Vagina (tissue), 2 donors: ENCODE measurements around the gene SEZ6L. TPM values are rescaled to one million over a fixed set of nuclear protein-coding genes. Genes with fewer than 3 reads are reported as not detected.

Source experiments
- DNase-seq, 2 donors: peaks; one replicate each; pipeline ENCODE4 v3.0.0-alpha.2; 2017; ENCODE audit errors: extremely low spot score in 2 of 2
- H3K27ac ChIP-seq: fragments of 200-600 bp; sonication (generic); one replicate; pipeline ENCODE4 v1.5.1; 2019
- H3K27me3 ChIP-seq: fragments of 200-600 bp; sonication (generic); one replicate; pipeline ENCODE4 v1.5.1; 2019
- H3K36me3 ChIP-seq, 2 donors: fragments of 200-600 bp; sonication (generic); one replicate each; pipeline ENCODE4 v1.5.1; 2017 to 2019
- H3K4me1 ChIP-seq: fragments of 200-600 bp; sonication (generic); one replicate; pipeline ENCODE4 v1.5.1; 2019
- H3K4me3 ChIP-seq, 2 donors: fragments of 200-600 bp; sonication (generic); 1 replicate in 1 of 2; 2 replicates in 1 of 2; pipeline ENCODE4 v1.5.1; 2016 to 2019
- H3K9me3 ChIP-seq: fragments of 200-600 bp; sonication (generic); one replicate; pipeline ENCODE4 v1.5.1; 2019
- CTCF ChIP-seq, 3 experiments: fragments of 450-650 bp in 2 of 3; fragments of 200-600 bp in 1 of 3; sonication (generic) in 1 of 3; IDR thresholded peaks; one replicate each; pipeline ENCODE4 v1.5.1; 2017 to 2019; ENCODE audit warnings: antibody characterized with exemption in 3 of 3, mild to moderate bottlenecking in 2 of 3, moderate library complexity in 2 of 3
- POLR2A ChIP-seq, 2 donors: fragments of 450-650 bp; IDR thresholded peaks; one replicate each; pipeline ENCODE4 v1.6.1; 2017; ENCODE audit warnings: antibody characterized with exemption in 2 of 2, mild to moderate bottlenecking in 2 of 2, moderate library complexity in 2 of 2
- POLR2AphosphoS5 ChIP-seq, 2 donors: sonication (generic); formaldehyde crosslinking; IDR thresholded peaks; one replicate each; pipeline ENCODE4 v1.9.0; 2017; ENCODE audit warnings: antibody characterized with exemption in 2 of 2, mild to moderate bottlenecking in 2 of 2, low read depth in 1 of 2; ENCODE audit not compliant: insufficient read depth in 1 of 2
- intact Hi-C: fragments of 100-400 bp; cut with DNase I; formaldehyde crosslinking; loops from one replicate; pipeline ENCODE4 v1.15.1; 2023
- total RNA-seq: library from RNA; depleted of rRNA; stranded (reverse); fragments of >200 nt; gene quantifications from one replicate; pipeline ENCODE4 v1.2.3, GENCODE V29; 2016

The SEZ6L gene
- total RNA-seq, 1 donor from 2014 or later = 1.2 TPM

- Histone ChIP-seq H3K4me1 (no peaks in the 10 kb centered on the region), H3K36me3 (no peaks in the 10 kb centered on the region), H3K4me3 (no peak overlapping the region), H3K27me3 (no peaks in the 10 kb centered on the region), H3K27ac (no peak overlapping the region), H3K9me3 (no peaks in the 10 kb centered on the region)
- DNase-seq = no peak
- intact Hi-C loops = no loop called here
- TF ChIP-seq POLR2A (IDR thresholded peaks at IDR 0.05) (no peak), POLR2AphosphoS5 (IDR thresholded peaks at IDR 0.05; ENCODE audit: insufficient read depth in 1 of 2, low read depth in 1 of 2) (no peak), CTCF (IDR thresholded peaks at IDR 0.05) (no peak)
Measured at GRCh38 chr22:26323013-26323412, 153.8 kb downstream of the SEZ6L start.

DNA sequence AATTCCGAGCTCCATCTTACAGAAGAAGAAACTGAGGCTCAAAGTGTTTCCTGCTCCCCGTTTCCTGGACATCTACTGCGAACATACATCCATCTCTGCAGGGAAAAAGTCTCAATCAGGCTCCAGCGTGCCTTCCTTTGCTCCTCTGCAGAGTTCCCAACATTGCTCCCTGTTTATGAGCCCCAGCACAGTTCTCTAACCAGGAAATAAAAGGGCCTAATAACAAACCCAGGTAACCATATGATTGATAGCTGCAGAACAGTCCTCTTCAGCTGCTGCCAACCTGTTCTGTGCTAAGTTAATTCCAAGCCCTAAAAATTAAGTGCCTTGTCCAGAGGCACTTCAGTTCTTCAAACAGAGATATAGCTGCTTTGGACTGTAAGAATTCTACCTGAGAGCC lies 154.9 kb downstream of the SEZ6L start:
- H3K27ac ChIP-seq = no peak overlapping the region
- no peaks in the 10 kb centered on the region for H3K9me3 ChIP-seq
- H3K4me1 ChIP-seq = no peaks in the 10 kb centered on the region
- H3K27me3 ChIP-seq = no peaks in the 10 kb centered on the region
- TF ChIP-seq POLR2AphosphoS5 (IDR thresholded peaks at IDR 0.05; ENCODE audit: insufficient read depth in 1 of 2, low read depth in 1 of 2) (no peak), CTCF (IDR thresholded peaks at IDR 0.05) (no peak), POLR2A (IDR thresholded peaks at IDR 0.05) (no peak)
- no peaks in the 10 kb centered on the region for H3K36me3 ChIP-seq
- intact Hi-C loops = no loop called here
- DNase-seq = no peak
- no peak overlapping the region for H3K4me3 ChIP-seq

DNA sequence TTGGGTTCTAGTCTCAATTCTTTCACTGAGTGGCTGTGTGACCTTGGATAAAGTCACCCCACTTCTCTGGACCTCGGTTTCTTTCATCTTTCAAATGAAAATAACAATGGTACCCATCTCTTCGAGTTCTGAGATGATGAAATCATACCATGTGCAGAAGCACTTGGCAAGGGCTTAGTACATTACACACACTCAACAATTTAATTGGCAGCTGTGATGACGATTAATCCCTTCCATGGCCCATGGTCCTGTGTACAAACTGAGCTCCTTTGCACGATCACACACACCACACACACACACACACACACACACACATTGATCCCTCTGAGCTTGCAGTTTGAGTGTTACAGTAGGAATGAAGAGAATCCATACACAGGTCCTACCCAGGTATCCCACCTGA lies 156.4 kb downstream of the SEZ6L start:
- intact Hi-C loops = no loop called here
- Histone ChIP-seq H3K27me3 (no peaks in the 10 kb centered on the region), H3K4me3 (no peak overlapping the region), H3K27ac (no peak overlapping the region), H3K36me3 (no peaks in the 10 kb centered on the region), H3K9me3 (no peaks in the 10 kb centered on the region), H3K4me1 (no peaks in the 10 kb centered on the region)
- TF ChIP-seq CTCF (IDR thresholded peaks at IDR 0.05) (no peak), POLR2AphosphoS5 (IDR thresholded peaks at IDR 0.05; ENCODE audit: insufficient read depth in 1 of 2, low read depth in 1 of 2) (no peak), POLR2A (IDR thresholded peaks at IDR 0.05) (no peak)
- no peak for DNase-seq

DNA sequence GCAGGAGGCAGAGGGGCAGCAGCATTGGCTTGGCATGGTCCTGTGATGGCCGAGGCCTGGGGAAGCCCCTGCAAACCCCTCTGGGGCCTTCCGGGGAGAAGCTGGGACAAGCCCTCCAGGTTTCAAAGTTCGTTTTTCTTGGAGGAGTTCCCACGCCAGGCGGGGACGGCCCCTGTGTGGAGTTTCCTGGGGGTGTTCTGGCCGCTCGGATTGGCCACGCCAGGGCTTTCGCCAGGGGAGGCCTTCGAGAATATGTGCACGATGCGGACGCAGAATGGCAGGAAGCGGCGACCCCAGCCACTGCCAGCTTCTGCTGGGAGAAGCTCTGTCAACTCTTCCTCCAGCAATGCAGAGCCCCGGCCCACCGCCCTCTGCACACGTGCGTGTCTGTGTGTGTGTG lies 157.5 kb downstream of the SEZ6L start:
- H3K27me3 ChIP-seq = no peaks in the 10 kb centered on the region
- H3K27ac ChIP-seq = no peak overlapping the region
- no peak for DNase-seq
- no peaks in the 10 kb centered on the region for H3K36me3 ChIP-seq
- H3K4me1 ChIP-seq = no peaks in the 10 kb centered on the region
- intact Hi-C loops = no loop called here
- H3K4me3 ChIP-seq = no peak overlapping the region
- TF ChIP-seq POLR2A (IDR thresholded peaks at IDR 0.05) (no peak), POLR2AphosphoS5 (IDR thresholded peaks at IDR 0.05; ENCODE audit: insufficient read depth in 1 of 2, low read depth in 1 of 2) (no peak), CTCF (IDR thresholded peaks at IDR 0.05) (no peak)
- H3K9me3 ChIP-seq = no peaks in the 10 kb centered on the region

- TF ChIP-seq POLR2AphosphoS5 (IDR thresholded peaks at IDR 0.05; ENCODE audit: insufficient read depth in 1 of 2, low read depth in 1 of 2) (no peak), POLR2A (IDR thresholded peaks at IDR 0.05) (no peak), CTCF (IDR thresholded peaks at IDR 0.05) (no peak)
- no peaks in the 10 kb centered on the region for H3K4me1 ChIP-seq
- intact Hi-C loops = no loop called here
- no peak overlapping the region for H3K27ac ChIP-seq
- H3K9me3 ChIP-seq = no peaks in the 10 kb centered on the region
- DNase-seq = no peak
- no peaks in the 10 kb centered on the region for H3K27me3 ChIP-seq
- H3K36me3 ChIP-seq = no peaks in the 10 kb centered on the region
- H3K4me3 ChIP-seq = no peak overlapping the region
Measured at GRCh38 chr22:26327306-26327705, 158.0 kb downstream of the SEZ6L start.
